NCI-H446 treated with DMSO at 0.1 percent for 48 hours (cell line): ENCODE measurements around the gene FRMD6.
"Not testable (repeated sequence)": the region's sequence is repeated elsewhere in the genome, so short reads cannot be mapped to it uniquely, and the experiment has no call there.

Experiments used
- DNase-seq: peaks from one replicate; lab custom pipeline; 2025; lab: John Stamatoyannopoulos, UW

Gene FRMD6

GRCh38 chr14:51725061-51725460, 73.4 kb downstream of the FRMD6 start:
- peak; percentile 52 for DNase-seq

DNA sequence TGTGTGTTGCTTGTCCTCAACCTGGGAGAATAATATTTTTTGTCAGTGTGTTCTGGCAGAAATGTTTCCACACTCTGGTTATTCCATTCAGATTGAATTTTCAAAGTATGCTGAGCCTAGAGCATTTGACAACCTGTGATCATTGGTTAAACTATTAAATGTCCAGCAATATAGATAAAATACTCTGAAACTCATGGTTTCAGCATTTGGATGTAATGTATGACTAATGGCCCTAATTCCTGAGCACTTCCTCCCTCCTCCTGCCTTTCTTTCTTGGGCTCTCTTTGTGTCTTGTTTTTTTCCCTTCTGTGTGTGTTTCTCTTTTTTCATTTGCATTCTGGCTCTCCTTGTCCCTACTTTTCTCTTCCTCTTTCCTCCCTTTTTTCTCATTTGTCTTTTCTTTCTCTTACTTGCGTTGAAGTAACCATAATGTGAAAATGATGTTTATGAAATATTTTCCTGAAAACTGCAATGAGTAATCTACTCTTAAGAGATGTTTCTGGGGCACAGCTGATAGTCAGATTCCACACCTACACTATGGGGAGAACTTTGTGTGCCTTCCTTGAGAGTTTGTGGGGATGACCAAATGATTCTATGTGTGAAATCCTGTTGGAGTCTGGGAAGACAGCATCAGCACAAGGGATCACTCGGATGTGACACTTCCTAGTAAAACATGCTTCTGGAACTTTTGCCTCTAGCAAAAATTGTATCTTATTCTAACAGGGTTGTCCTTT, 74.6 kb downstream of the FRMD6 start:
- no peak for DNase-seq

DNA sequence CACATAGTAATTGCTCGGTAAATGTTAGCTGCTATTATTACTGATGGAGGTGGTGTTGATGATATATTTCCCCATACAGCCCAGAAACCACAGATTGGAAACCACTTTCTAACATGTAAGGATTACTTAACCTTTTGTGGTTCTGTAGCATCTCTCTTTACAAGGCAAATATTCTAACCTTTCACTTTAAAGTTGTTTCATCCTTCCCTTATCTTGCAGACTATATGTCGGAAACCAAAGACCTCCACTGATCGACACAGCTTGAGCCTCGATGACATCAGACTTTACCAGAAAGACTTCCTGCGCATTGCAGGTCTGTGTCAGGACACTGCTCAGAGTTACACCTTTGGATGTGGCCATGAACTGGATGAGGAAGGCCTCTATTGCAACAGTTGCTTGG, 75.8 kb downstream of the FRMD6 start:
- no peak for DNase-seq

DNA sequence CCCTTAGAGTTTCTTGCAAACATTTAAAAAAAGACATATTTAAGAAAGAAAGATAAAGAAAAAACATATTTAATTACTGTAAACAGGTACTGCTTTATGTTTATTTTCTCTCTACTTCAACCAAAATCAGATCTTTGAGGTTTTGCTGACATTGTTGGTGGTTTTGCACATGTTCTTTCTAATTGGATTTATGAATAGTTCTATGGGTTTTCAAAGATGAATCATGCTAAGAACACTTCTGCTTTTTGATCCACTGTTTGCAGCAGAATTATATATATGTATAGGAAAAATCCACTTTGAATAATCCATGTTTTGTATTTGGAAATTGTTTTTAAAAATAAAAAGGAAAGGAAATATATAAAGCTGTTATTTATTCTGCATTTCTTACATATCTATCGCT, 78.4 kb downstream of the FRMD6 start:
- DNase-seq, result no peak

- no peak for DNase-seq
Observed at GRCh38 chr14:51730684-51731083, 79.0 kb downstream of the FRMD6 start.

GRCh38 chr14:51732494-51733112, 80.9 kb downstream of the FRMD6 start:
- DNase-seq, result no peak

GRCh38 chr14:51733147-51733546, 81.4 kb downstream of the FRMD6 start:
- no peak for DNase-seq

DNA sequence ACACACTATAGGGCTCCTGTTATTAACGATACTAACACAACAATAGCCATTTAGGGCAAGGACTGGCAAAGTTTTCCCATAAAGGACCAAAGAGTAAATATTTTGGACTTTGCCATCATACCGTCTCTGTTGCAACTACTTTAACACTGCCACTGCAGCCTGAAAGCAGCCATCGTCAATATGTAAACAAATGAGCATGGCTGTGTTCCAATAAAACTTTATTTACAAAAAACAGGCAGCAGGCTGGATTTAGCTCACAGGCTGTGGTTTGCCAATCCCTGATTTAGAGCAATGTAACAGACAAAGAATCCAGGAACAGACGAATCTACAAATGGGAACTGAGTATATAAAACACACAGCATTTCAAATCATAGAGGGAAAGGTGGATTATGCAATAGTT, 84.1 kb downstream of the FRMD6 start:
- DNase-seq, result peak; percentile 32

DNA sequence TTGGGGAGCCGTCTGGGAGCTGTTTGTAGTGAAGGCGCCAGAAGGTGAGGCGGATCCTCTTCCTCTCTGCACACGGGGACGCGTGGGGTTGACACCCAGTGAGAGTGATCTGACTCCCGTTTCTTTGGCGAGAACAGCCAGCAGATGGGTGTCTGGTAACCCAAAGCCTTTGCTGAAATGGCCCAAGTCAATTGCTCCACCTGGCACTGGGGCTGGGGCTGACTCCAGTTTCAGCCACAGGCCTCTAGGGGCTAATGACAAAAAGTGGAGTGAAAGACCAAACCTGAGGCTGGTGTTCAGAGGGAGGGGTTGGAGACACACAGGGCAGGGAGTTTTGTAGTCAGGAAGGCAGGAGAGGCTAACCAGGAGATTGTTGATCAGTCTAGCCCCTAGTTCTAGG, 87.0 kb downstream of the FRMD6 start:
- DNase-seq, result no peak

GRCh38 chr14:51743588-51744000, 91.9 kb downstream of the FRMD6 start:
- DNase-seq, result no peak

DNA sequence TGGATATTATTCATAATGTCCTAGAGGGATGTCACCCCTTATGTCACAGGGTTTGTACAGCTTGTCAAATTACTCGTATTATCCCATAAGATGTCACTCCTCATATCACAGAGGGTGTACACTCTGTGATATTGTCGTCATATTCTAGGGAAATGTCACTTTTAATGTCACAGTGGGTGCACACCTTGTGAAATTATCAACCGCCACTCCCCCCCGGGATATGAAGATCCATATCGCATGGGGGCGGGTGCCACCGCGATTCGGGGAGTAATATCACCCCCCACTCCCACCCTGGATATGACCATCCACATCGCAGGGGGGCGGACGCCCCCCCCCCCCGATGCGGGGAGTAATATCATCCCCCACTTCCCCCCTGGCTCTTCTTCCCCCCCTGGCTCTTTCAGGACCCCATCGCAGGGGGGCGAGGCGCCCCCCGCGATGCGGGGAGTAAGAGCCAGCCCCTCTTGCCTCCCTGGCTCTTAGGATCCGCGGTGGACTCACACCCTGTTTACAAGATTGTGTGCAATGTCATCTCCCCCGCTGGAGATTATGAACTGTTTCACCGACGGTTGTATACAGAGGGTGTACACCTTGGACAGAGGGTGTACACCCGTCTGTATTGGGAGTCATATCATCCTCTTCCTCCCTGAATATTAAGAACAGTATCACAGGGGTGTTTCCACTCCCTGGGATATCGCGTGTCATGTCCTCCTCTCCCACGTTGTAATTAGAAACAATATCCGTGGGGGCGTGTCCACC, 92.8 kb downstream of the FRMD6 start:
- no peak for DNase-seq

DNA sequence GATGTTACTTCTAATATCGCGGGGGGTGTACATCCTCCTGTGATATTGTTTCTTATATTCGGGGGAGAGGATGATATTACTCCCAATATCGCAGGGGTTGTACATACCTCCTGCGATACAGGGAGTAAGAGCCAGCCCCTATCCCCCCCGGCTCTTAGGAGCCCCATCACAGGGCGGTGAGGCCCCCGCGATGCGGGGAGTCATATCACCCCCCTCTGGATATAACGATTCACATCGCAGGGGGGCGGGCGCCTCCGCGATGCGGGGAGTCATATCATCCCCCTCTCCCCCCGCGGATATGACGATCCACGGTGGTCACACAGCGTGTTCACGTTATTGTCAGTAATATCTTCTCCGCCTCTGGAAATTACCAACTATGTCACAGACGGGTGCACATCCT, 95.1 kb downstream of the FRMD6 start:
- not testable (repeated sequence) for DNase-seq

DNA sequence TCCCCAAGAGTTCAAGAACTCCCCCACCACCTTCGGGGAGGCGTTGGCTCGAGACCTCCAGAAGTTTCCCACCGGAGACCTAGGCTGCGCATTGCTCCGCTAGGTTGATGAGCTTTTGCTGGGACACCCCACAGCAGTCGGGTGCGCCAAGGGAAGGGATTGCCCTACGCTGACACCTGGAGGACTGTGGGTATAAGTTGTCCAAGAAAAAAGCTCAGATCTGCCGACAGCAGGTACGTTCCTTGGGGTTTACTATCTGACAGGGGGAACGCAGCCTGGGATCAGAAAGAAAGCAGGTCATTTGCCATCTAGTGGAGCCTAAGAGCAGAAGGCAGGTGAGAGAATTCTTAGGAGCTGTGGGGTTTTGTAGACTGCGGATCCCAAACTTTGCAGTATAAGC, 98.8 kb downstream of the FRMD6 start:
- DNase-seq, result no peak

DNA sequence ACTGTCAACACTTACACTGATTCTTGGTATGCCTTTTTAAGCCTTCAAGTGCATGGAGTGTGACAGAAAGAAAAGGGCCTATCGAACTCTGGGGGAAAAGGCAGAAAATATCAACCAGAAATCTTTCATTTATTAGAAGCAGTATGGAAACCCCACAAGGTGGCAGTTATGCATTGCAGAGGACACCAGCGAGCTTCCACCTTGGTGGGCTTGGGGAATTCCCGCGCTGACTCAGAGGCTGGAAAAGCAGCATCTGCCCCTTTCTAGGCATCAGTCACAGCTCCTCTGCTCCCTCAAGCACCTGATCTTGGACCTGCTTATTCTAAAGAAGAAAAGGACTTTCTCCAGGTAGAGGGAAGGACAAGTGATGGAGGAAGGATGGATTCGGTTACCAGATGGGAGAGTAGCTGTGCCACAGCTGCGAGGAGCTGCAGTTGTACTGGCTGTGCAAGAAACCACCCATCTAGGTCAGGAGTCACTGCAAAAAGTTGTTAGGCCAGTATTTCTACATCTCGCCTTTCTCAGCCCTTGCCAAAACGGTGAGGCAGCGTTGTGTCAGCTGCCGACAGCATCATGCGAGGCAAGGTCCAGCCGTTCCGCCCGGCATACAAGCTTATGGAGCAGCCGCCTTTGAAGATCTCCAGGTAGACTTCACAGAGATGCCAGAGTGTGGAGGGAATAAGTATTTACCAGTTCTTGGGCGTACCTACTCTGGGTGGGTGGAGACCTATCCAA, 100.1 kb downstream of the FRMD6 start:
- not testable (repeated sequence) for DNase-seq

DNA sequence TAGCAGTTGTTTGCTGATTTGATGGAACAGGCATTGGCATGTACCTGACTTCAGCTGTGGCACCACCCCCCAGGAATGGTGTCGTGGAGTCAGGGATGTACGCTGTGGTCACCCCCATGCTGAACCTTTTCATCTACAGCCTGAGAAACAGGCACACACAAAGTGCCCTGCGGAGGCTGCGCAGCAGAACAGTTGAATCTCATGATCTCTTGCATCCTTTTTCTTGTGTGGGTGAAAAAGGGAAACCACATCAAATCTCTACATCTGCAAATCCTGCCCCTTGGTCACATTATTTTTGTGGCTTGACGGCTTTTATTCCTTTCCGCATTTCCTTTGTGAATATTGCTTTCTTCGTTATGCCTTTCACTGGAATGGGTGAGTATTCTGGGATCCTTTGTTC, 106.0 kb downstream of the FRMD6 start:
- DNase-seq, result not testable (repeated sequence)

- DNase-seq, result no peak
Observed at GRCh38 chr14:51759950-51760349, 108.2 kb downstream of the FRMD6 start.

GRCh38 chr14:51765726-51766125, 114.0 kb downstream of the FRMD6 start:
- DNase-seq, result not testable (repeated sequence)

DNA sequence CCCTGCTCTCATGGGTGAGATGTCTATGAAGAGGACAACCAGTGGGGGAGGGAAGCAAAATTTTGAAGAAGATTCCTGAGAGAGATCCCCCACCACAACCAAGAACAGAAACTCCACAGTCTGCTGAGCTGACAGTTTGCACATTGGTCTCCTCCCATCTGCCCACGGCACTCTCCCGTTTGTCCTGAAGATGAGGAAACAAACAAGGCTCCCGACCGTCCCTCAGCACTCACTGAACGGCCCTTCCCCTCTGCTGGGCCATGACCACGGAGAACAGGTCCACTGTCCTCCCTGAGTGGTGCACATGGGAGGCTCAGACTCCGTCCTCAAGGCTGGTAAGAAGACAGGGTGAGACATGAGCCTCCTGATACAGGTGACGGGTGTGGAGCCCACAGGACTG, 114.9 kb downstream of the FRMD6 start:
- DNase-seq, result not testable (repeated sequence)

GRCh38 chr14:51769261-51769660, 117.6 kb downstream of the FRMD6 start:
- DNase-seq, result not testable (repeated sequence)

GRCh38 chr14:51774209-51774608, 122.5 kb downstream of the FRMD6 start:
- no peak for DNase-seq

GRCh38 chr14:51776102-51776894, 124.6 kb downstream of the FRMD6 start:
- peak; percentile 48 for DNase-seq
